Body of pancreas (tissue), 4 donors: ENCODE measurements around the gene OMG.

ENCODE experiments used
- CTCF ChIP-seq, 7 experiments: fragments of 450-650 bp in 4 of 7; fragments of 200-600 bp in 3 of 7; sonication (generic) in 3 of 7; IDR thresholded peaks; one replicate each; pipeline ENCODE4 v1.5.1; 2016 to 2019; ENCODE audit warnings: antibody characterized with exemption in 7 of 7
- POLR2A ChIP-seq, 3 donors: fragments of 450-650 bp; IDR thresholded peaks; one replicate each; pipeline ENCODE4 v1.6.1; 2016; ENCODE audit warnings: antibody characterized with exemption in 3 of 3, mild to moderate bottlenecking in 2 of 3

DNA sequence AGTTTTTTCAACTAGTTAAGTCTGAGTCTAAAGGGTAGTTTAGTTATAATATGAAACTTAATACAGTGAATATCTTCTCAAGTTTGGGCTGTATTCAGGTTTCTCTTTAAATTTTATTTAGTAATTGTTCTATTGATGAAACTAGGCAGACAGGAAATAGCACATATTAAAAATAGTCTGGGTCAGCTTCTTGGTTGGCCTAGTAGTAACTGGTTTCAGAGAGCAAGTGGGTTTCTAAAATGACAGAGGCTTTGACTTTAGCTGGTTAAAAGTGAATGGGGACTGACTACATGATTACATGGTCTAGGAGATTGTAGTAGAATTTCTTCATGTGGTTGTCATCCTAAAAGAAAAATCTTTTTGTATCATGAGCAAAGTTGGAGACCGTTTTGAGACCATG lies 46.8 kb downstream of the OMG start:
- TF ChIP-seq CTCF (IDR thresholded peaks at IDR 0.05) (no peak), POLR2A (IDR thresholded peaks at IDR 0.05) (no peak)
